ENCODE results near the gene ZNF438. TPM values are rescaled to one million over a fixed set of nuclear protein-coding genes. Genes with fewer than 3 reads are reported as not detected.

ZNF438 gene
- total RNA-seq, 2 donors from 2014 or later = 2.6 to 2.9 TPM

DNA sequence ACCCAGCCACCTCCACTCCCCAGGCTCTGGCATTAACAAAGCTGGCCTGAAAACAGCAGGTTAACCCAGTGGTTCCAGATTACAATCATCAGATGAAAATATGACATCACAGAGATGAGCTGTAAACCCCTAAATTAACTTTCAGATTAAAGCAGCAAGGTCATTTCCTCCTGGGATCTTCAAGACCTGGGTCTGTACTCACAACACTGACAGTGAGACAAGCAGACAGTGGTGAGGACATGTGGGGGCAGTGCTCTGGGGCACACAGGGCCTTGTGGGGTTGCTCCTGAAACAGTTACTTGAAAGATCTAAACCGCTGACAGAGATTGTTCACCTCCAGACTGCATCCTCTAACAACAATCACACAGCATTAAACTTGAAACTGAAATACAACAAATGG, 134.1 kb downstream of the ZNF438 start:
- H3K27me3 ChIP-seq = no peaks in the 10 kb centered on the region
- DNase-seq (no peak), ATAC-seq (no peak)
- no peaks in the 10 kb centered on the region for H3K36me3 ChIP-seq (replicated peaks in 1 of 2; ENCODE audit: insufficient read depth in 1 of 2, low read depth in 2 of 2)
- H3K4me1 ChIP-seq = no peaks in the 10 kb centered on the region
- H3K27ac ChIP-seq = no peak overlapping the region
- H3K4me3 ChIP-seq = no peak overlapping the region
- WGBS, 2 donors = 90 to 92% methylated on average over 1 of the region's 1 CpG
- H3K9me3 ChIP-seq = no peaks in the 10 kb centered on the region
- TF ChIP-seq POLR2A (IDR thresholded peaks at IDR 0.05) = no peak
- no peak for TF ChIP-seq CTCF (IDR thresholded peaks at IDR 0.05)
- intact Hi-C loops (cut with DNase I) = no loop called here

DNA sequence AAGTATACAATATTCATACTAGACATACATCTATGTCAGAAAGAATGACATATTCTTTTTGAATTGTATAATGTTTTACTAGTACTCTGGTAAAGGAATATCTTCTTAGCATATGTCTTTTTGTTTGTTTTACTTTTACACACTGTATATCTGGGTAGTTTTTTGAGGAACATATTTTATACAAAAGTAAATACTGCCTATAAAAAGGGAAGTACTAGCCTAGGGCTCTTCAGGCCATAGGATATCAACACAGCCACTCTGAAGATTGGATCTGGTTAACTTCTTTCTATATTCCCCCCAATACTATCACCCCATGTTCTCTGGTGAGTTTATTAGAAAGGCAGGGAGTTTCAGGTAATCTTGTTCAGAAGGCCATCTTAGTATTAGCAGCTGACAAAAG, 134.6 kb downstream of the ZNF438 start:
- no peak for TF ChIP-seq POLR2A (IDR thresholded peaks at IDR 0.05)
- TF ChIP-seq CTCF (IDR thresholded peaks at IDR 0.05) = no peak
- no peak for ATAC-seq
- intact Hi-C loops (cut with DNase I) = no loop called here
- H3K27me3 ChIP-seq = no peaks in the 10 kb centered on the region
- H3K36me3 ChIP-seq (replicated peaks in 1 of 2; ENCODE audit: insufficient read depth in 1 of 2, low read depth in 2 of 2) = no peaks in the 10 kb centered on the region
- DNase-seq = no peak
- no peaks in the 10 kb centered on the region for H3K9me3 ChIP-seq
- no peaks in the 10 kb centered on the region for H3K4me1 ChIP-seq
- H3K4me3 ChIP-seq = no peak overlapping the region
- no peak overlapping the region for H3K27ac ChIP-seq

- TF ChIP-seq CTCF (IDR thresholded peaks at IDR 0.05) = no peak
- no peak for TF ChIP-seq POLR2A (IDR thresholded peaks at IDR 0.05)
- H3K27ac ChIP-seq = no peak overlapping the region
- H3K9me3 ChIP-seq = no peaks in the 10 kb centered on the region
- no peaks in the 10 kb centered on the region for H3K27me3 ChIP-seq
- WGBS, 2 donors = 76 to 77% methylated on average over 5 of the region's 5 CpGs
- no peak overlapping the region for H3K4me3 ChIP-seq
- DNase-seq (no peak), ATAC-seq (no peak)
- H3K36me3 ChIP-seq (replicated peaks in 1 of 2; ENCODE audit: insufficient read depth in 1 of 2, low read depth in 2 of 2) = no peaks in the 10 kb centered on the region
- intact Hi-C loops (cut with DNase I) = no loop called here
- no peaks in the 10 kb centered on the region for H3K4me1 ChIP-seq
These were observed 137.4 kb downstream of the ZNF438 start for GRCh38 chr10:30894221-30894620.

GRCh38 chr10:30893208-30893607, 138.5 kb downstream of the ZNF438 start:
- Histone ChIP-seq H3K27me3 (no peaks in the 10 kb centered on the region), H3K4me1 (no peaks in the 10 kb centered on the region), H3K27ac (no peak overlapping the region), H3K4me3 (no peak overlapping the region), H3K36me3 (replicated peaks in 1 of 2; ENCODE audit: insufficient read depth in 1 of 2, low read depth in 2 of 2) (no peaks in the 10 kb centered on the region), H3K9me3 (no peaks in the 10 kb centered on the region)
- intact Hi-C loops (cut with DNase I) = no loop called here
- DNase-seq = no peak
- WGBS, 2 donors = 78 to 79% methylated on average over 1 of the region's 1 CpG
- ATAC-seq = no peak
- TF ChIP-seq POLR2A (IDR thresholded peaks at IDR 0.05) (no peak), CTCF (IDR thresholded peaks at IDR 0.05) (no peak)

DNA sequence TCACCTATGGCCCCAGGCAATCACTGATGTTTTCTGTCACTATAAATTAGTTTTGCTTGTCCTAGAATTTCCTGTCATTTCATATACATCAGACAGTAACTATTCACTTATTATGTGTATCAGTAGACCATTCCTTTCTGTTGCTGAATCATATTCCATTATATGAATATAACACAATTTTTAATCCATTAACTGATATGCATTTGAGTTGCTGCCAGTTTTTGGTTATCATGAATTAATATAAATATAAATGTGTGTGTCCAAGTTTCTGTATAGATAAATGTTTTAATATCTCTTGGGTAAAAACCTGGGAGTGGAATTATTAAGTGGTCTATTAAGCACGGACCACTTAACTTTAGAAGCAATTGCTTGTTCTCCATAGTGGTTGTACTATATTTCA, 143.8 kb downstream of the ZNF438 start:
- H3K27me3 ChIP-seq = no peaks in the 10 kb centered on the region
- WGBS, 2 donors = 87 to 97% methylated on average over 1 of the region's 1 CpG
- ATAC-seq (no peak), DNase-seq (no peak)
- H3K4me1 ChIP-seq = no peaks in the 10 kb centered on the region
- H3K36me3 ChIP-seq (replicated peaks in 1 of 2; ENCODE audit: insufficient read depth in 1 of 2, low read depth in 2 of 2) = no peaks in the 10 kb centered on the region
- no peak overlapping the region for H3K4me3 ChIP-seq
- intact Hi-C loops (cut with DNase I) = no loop called here
- TF ChIP-seq CTCF (IDR thresholded peaks at IDR 0.05) = no peak
- no peak for TF ChIP-seq POLR2A (IDR thresholded peaks at IDR 0.05)
- no peak overlapping the region for H3K27ac ChIP-seq
- no peaks in the 10 kb centered on the region for H3K9me3 ChIP-seq
